GM10266 (cell line): ENCODE data around the gene KSR1.
"Not testable (repeated sequence)": the region's sequence is repeated elsewhere in the genome, so short reads cannot be mapped to it uniquely, and the experiment has no call there.

Experiments
- DNase-seq: peaks from one replicate; pipeline ENCODE4 v3.0.0; 2012; ENCODE audit errors: extremely low spot score
- CTCF ChIP-seq: IDR thresholded peaks from 2 replicates; pipeline ENCODE4 v1.5.1; 2012; ENCODE audit warnings: mild to moderate bottlenecking, low read depth; ENCODE audit not compliant: control insufficient read depth, insufficient read depth; ENCODE audit errors: missing control alignments

Gene KSR1

GRCh38 chr17:27670791-27671590, 214.7 kb downstream of the KSR1 start:
- no peak for TF ChIP-seq CTCF
- no peak for DNase-seq

- no peak for DNase-seq
- TF ChIP-seq CTCF: no peak
Observed at GRCh38 chr17:27671591-27671910, 215.3 kb downstream of the KSR1 start.

- DNase-seq: not testable (repeated sequence)
Observed at GRCh38 chr17:27671977-27672480, 215.8 kb downstream of the KSR1 start.

GRCh38 chr17:27674335-27674734, 218.1 kb downstream of the KSR1 start:
- no peak for TF ChIP-seq CTCF
- no peak for DNase-seq
